Regular cardiac myocyte (primary cell): ENCODE measurements around the gene TMEM116. TPM values are rescaled to one million over a fixed set of nuclear protein-coding genes. Genes with fewer than 3 reads are reported as not detected.

Source experiments
- total RNA-seq: library from RNA; depleted of rRNA; stranded (reverse); fragments of >200 nt; gene quantifications from 2 replicates; pipeline ENCODE4 v1.2.3, GENCODE V29; 2014

Gene TMEM116
- 8.4 and 14.9 TPM in 2 replicates for total RNA-seq

DNA sequence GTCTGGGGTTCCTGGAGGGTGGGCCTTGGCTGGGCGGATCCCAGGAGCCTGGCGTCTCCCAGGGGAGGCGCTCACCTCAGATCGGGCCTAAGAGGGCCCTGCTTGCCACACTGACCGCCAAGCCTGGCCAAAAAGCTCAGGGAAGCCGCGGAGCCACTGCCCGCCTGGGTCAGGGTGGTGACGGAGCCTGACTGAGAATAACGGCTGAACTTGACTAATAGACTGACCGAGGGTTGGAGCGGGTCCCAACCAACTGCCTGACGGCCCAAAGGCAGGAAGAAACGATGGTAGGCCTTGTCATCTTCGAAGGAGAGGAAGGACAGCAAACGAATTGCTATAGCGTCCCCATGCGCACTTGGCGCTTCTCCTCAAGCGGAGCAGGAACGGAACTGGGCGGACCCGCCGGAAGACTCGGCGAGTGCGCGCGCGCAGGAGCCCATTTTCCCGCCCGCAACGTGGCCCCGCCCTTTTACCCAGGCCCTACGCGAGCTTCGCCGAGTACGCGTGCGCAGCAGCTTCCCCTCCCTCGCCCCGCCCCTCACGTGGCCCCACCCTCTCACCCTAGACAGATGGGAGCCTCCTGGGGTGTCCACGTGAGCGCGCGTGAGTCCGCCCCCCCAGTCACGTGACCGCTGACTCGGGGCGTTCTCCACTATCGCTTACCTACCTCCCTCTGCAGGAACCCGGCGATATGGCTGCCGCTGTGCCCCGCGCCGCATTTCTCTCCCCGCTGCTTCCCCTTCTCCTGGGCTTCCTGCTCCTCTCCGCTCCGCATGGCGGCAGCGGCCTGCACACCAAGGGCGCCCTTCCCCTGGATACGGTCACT, at the start of gene TMEM116, which contains the start of gene ERP29:
Gene TMEM116, minus strand, starts transcription at position 391 of the 826 bp plus-strand sequence. CDS start 7,895 bp downstream, outside the sequence.
Gene ERP29, plus strand, starts transcription at position 652 of the 826 bp plus-strand sequence. Its CDS starts 40 bp downstream, at position 692.

Other genes with a start within 250 kb of the TMEM116 start
- 13.0 and 23.7 TPM in 2 replicates for gene ALDH2, start 246.2 kb downstream of the TMEM116 start, total RNA-seq
- gene MAPKAPK5, start 170.9 kb downstream of the TMEM116 start, total RNA-seq: 31.4 and 32.1 TPM in 2 replicates
- gene ERP29, start 261 bp upstream of the TMEM116 start, total RNA-seq: 42.4 and 88.5 TPM in 2 replicates
- gene NAA25, start 95.6 kb upstream of the TMEM116 start, total RNA-seq: 14.7 and 26.6 TPM in 2 replicates
- 45.4 and 50.0 TPM in 2 replicates for gene TRAFD1, start 112.4 kb upstream of the TMEM116 start, total RNA-seq